Globus pallidus (tissue), 1 donor: ENCODE measurements around the gene TEX26.
A peak's percentile ranks its signal among the peaks of the same experiment; 100 is the strongest.

Experiments
- DNase-seq: peaks from one replicate; pipeline ENCODE4 v3.0.0-alpha.2; 2015; ENCODE audit warnings: low spot score

The TEX26 gene

DNA sequence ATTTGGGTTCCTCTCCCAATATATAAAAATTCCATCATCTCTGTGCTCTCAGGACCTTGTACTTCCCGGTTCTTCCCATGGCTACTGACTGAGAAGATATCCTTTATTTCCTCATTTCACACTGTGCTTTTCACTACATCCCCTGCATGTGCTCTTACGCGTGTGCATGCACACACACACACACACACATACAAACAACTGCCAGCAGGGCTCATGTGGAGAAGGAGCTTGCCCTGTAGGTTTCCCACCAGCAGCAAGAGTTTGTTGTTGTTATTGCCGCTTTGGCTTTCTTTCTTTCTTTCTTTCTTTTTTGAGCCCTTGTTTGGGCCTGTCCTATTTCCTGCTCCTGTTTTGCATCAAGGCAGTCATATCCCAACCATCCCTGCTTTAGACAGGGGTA, 43.6 kb downstream of the TEX26 start:
- no peak for DNase-seq

DNA sequence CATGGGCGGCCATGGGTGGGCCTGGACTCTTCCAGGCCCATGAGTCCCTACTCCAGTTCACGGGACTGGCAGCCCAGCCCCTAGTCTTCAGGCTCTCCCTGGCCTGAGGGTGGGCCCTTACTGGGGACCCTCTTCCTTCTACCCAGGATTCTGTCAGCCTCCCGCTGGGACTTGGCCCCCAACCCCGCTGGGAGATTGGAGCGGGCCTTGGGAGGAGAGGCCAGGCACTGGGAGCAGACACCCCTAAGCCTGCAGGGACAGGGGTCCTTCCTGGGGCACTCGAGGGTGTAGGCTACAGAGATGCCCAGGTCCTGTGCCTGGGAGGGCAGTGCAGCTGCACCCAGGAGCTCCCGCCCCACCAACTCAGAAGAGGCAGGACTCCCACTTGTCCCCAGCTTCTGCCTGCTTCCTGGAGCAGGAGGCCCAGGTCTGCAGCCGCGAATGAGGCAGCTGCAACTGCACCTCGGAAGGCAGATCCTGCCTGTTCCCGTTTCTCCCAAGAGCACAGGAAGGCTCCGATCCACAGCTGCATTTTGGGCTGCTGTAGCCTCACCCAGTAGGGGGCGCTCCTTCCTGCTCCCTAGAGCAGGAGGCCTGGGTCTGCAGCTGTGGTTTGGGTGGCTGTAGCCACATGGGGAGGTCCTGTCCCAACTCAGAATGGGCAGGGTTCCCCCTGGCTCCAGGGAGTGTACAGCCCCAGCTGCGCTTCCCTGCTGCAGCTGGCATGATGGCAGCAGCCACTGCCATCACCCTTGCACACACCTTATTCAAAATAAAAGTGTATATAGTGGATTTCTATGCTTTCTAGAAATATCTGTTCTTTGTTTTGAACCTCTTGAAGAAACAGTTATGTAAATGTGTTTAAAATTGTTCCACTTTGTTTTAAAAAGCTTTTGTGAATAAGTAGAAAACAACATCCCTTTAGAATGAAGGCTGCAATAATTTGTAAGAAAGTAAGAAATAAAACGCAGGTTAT, 46.8 kb downstream of the TEX26 start:
- no peak for DNase-seq

DNA sequence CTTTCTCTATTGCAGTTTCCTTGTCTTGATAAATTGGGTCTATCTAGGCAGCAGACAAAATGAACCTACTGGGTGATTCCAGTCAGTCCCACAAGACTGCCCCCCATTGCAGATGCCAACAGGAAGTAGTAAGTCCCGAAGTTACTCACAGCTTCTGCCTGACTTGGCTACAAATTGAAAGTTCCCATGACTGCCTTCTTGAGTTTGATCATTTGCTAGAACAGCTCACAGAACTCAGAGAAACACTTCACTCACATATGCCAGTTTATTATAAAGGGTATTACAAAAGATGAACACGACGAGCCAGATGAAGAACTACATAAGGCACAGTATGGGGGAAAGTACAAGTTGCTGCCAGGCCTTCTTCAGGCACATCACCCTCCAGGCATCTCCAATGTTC, 50.0 kb downstream of the TEX26 start:
- DNase-seq, result no peak

GRCh38 chr13:30982906-30983305, 50.5 kb downstream of the TEX26 start:
- DNase-seq, result no peak

- no peak for DNase-seq
Measured at GRCh38 chr13:30983431-30983830, 51.0 kb downstream of the TEX26 start.

DNA sequence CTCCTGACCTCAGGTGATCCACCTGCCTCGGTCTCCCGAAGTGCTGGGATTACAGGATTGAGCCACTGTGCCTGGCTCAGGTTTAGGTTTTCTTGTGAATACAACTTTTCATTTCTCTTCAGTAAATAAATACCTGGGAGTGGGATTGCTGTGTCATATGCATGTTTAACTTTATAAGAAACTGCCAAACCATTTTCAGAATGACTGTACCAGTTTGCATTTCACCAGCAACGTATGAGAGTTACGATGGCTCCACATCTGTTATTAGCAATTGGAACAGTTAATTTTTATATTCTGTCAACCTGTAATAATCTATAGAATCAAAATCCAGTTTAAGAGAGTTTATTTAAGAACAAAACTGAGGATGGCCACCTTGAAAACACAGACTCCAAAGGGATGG, 52.2 kb downstream of the TEX26 start:
- no peak for DNase-seq

- no peak for DNase-seq
Measured at GRCh38 chr13:30985637-30986205, 53.3 kb downstream of the TEX26 start.

DNA sequence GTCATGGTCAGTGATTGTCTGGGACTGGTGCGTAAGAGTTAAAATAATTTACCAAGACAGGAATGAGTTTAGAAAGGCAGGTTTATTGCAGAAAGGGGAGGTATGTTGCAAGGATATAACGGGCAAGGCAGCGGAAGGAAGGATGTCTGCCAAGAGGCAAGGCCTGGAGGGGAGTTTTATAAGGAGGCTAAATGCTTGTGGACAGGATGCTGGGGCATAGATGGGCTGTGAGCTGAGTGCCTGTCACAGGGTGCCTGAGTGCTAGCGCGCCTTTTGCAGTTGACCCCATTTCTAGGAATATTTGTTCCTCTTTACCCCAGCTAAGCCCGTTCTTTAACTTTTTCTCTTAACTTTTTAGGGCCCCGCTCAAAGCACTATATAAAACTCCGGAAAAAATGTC, 58.7 kb downstream of the TEX26 start:
- DNase-seq, result no peak

DNA sequence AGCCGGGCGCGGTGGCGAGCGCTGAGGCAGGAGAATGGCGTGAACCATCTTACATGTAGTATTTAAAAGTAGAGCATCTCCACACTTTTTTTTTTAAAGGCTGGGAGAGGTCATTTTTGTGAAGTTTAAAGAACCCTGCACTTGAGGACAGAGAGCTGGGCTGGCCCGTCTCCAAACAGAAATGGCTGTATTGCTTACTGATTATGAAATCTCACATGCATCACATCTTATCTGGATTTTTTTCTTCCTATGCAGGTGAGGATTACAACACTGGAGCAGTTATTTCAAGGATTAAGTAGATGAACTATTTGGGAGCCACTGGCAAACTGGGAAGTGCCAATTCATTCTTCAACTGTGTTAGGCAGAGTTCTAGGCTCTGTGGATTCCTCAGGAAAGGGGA, 59.5 kb downstream of the TEX26 start:
- DNase-seq, result no peak

GRCh38 chr13:30995331-30995730, 62.9 kb downstream of the TEX26 start:
- no peak for DNase-seq

DNA sequence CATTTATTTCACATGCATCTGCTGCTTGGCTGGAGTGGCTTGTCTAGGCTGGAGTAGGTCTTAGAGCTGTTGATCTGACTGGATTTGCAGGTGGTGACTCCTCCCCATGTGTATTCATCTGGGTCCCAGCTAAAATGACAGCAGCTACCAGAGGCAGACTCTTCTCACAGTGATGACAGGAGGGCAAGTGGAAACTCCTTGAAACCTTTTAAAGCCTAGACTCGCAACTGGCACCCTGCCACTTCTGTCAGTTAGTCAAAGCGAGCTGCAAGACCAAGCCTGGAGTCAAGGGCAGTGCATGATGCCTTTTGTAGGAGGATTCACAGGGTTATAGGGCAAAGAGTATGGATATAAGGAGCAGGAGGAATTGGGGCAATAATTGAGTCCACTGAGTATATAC, 65.2 kb downstream of the TEX26 start:
- no peak for DNase-seq

DNA sequence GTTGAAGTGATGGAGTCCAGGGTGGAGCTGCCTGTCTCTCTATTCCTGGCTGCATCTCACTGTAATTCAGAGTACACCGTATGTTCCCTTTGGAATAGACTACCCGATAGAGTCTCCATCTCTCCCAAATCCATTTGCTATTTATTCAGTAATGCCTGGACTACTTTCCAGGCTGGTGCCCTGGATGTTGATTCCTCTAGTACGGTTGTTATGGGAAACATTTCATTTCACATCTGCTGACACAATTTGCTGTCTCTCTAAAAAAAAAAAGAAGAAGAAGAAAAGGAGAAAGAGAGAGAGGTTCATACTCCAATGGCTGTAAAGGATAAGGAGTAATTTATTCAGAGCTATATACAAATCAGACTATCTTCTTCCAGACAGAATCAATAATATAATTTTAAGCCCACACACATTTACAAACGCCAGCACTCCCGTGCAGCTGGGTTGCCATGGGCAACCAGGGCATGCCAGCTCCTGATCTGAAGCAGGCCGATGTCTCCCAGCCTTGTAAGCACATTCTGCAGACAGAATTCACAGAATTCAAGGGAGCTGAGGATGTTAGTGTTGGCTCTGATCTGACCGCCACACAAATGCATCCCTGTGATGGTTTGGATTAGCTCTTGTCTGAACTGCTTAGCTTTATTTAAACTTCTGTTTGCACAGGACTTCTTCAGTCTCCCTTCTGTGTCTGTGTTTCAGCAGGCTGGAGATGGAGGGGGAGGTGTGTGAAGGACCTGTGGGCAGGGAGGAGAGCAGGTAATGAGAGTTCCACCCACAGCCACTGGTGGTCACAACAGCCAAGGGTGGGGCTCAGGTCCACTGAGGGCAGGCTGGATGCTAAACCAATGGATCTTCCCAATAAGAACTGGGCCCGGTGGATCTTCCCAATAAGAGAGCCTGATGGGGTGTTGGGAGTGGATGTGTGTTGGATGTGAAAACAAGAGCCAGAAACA, 66.0 kb downstream of the TEX26 start:
- DNase-seq, result peak; percentile 24

DNA sequence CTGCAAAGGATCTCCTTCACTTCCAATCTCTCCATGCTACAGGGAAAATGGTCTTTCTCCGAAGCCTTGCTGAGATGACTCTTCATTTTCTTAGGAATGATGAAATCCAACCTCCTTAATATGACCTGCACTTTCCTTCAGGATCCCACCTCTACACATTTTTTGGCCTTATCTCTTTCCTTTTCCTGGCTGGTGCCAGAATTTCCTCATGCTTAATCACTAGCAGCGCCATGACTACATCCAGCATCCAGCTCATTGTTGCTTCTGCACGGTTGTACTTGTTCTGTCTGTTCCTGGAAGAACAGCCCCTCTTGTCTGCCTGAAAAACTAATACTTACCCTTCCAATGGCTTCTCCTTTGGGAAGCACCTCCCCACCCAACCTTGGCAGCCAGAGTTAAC, 68.4 kb downstream of the TEX26 start:
- no peak for DNase-seq

GRCh38 chr13:31001647-31002046, 69.2 kb downstream of the TEX26 start:
- no peak for DNase-seq

- DNase-seq, result no peak
Measured at GRCh38 chr13:31005066-31005465, 72.6 kb downstream of the TEX26 start.

DNA sequence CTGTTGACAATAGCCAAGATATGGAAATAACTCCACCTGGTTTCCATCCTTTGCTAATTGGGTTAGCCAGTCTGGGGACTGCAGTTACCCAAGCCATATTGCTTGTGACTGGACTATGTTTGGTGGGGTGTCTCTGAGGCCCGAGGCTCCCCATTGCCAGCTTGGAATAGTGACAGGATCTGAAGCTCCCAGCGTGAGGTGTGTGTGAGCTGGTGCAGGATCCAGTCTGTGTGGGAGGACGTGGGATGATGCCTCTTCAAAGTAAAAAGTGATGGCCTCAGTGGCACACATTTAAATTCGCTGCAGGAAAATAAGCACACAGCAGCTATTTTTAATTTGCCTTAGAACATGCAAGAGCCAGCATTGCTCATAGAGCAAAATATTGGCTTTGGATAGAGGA, 75.0 kb downstream of the TEX26 start:
- DNase-seq, result no peak

- DNase-seq, result no peak
Measured at GRCh38 chr13:31008400-31009115, 76.1 kb downstream of the TEX26 start.

DNA sequence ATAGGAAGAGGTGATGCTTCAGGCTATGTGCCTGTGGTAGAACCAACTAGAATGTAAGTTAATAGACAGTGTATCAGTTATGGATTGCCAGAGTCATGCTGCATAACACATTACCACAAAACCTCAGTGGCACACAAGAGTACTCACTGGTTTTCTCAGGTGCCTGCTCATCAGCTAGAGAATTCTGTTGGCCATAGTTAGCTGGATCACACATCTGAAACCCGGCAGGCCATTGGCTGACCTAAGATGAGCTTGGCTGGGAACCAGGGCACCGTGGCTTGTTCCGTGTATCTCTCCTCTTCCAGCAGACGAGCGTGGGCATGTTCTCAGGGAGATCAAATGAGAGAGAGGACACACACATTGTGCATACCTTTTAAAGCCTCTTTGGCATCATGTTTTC, 76.7 kb downstream of the TEX26 start:
- DNase-seq, result no peak

DNA sequence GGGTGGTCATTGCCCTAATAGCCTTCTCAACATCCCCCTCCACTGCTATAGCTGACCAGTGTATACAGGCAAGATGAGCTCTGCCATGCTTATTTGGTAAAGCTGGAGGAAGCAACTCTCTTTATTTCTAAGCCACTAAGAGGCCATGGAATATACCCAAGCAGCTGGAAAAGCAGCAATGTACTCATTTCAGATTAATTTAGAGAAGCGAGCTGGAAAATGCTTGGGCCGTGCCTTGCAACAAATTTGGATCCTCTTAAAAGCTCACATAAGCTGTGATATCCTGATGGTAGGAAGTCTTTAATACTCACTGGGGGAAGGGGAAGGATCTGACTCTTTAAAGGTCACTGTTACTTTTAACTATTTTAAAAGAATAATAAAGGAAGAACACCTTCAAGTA, 77.8 kb downstream of the TEX26 start:
- DNase-seq, result no peak

- no peak for DNase-seq
Measured at GRCh38 chr13:31011193-31011860, 78.9 kb downstream of the TEX26 start.
